ENCODE results near the gene POP7. TPM values are rescaled to one million over a fixed set of nuclear protein-coding genes. Genes with fewer than 3 reads are reported as not detected.

Gene POP7
- total RNA-seq, 1 experiment from 2014 or later = 92.8 TPM

DNA sequence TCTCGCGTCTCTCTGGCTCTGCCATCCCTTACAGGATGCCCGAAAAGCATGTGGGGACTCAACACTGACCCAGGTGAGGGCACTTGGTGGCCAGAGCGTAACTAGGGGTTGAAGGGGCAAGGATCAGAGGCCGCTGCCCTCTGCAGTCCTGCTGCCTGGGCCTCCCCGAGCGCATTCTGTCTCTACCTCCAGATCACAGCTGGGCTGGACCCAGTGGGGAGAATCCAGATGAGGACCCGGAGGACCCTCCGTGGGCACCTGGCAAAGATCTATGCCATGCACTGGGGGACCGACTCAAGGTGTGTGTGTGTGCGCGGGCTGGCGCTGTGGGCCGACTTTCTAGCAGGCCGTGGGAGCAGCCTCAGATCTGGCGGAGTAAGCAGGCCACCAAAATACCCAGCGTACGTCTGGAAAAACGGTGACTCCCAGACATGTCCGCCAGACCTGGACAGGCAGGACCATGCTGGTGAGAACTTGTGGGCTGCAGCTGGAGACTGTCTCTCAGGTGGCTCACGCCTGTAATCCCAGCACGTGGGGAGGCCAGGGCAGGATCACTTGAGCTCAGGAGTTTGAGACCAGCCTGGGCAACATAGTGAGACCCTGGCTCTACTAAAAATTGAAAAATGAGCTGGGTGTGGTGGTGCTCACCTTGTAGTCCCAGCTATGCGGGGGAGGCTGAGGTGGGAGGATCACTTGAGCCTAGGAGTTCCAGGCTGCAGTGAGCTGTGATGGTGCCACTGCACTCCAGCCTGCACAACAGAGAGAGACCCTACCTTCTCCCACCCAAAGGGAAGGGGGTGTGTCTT lies 29.2 kb upstream of the POP7 start:
- Histone ChIP-seq H3K27me3 (no peaks in the 10 kb centered on the region), H3K9me3 (no peaks in the 10 kb centered on the region), H3K36me3 (peaks cover 26% of the 10 kb centered on the region), H3K4me3 (no peak overlapping the region)
- DNase-seq = no peak

GRCh38 chr7:100677308-100678267 lies 28.3 kb upstream of the POP7 start:
- Histone ChIP-seq H3K4me3 (no peak overlapping the region), H3K27me3 (no peaks in the 10 kb centered on the region), H3K36me3 (peaks cover 35% of the 10 kb centered on the region), H3K9me3 (no peaks in the 10 kb centered on the region)
- DNase-seq = no peak

DNA sequence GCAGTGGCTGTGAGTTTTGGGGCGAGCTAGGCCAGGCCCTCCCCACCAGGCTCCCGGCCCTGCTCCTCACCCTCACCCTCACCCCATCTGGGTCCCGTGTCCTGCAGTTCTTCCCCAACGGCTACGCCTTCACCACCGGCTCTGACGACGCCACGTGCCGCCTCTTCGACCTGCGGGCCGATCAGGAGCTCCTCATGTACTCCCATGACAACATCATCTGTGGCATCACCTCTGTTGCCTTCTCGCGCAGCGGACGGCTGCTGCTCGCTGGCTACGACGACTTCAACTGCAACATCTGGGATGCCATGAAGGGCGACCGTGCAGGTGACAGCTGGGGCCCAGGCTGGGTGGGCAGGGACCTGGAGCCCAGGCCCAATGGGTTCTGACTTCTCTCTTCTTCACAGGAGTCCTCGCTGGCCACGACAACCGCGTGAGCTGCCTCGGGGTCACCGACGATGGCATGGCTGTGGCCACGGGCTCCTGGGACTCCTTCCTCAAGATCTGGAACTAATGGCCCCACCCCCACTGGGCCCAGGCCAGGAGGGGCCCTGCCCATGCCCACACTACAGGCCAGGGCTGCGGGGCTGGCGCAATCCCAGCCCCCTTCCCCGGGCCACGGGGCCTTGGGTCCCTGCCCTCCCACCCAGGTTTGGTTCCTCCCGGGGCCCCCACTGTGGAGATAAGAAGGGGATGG lies 27.5 kb upstream of the POP7 start:
- DNase-seq = no peak
- Histone ChIP-seq H3K27me3 (no peaks in the 10 kb centered on the region), H3K4me3 (no peak overlapping the region), H3K9me3 (no peaks in the 10 kb centered on the region), H3K36me3 (peaks cover 35% of the 10 kb centered on the region)

DNA sequence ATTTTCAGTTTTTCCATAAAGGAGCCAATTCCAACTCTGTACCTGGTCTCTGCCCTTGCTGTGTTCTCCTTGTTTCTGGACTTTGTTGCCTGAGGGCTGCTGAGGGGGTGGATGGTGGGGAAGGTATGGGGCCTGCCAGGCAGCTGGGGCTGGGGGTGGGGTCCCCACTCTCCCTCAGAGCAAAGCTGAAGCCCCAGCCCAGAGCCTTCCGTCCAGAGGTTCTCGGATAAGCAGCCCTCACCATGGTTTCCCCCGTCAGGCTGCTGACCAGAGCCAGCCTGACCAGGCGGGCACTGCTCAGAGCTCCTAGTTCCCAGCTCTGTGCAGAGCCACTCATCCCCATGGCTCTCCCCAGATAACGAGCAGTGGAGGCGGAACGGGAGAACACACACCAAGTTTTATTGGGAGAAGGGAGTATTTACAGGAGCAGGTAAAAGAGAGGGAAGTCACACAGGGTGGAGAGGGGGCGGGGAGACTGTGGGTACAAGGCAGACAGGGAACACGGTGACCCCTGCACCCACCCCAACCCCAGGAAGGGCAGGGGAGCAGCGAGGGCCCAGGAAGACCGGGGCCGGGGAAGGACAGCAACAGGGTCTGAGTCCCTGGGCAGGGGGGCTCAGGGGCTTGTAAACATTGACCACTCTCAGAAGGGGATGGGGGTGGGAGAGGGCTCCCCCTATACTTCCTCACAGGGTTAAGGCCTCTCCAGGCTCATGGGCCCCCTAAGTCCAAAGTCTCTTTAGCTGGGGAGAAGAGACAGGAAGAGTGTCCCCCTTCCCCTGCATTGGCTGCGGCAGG lies 26.6 kb upstream of the POP7 start:
- Histone ChIP-seq H3K27me3 (no peaks in the 10 kb centered on the region), H3K36me3 (peaks cover 35% of the 10 kb centered on the region), H3K9me3 (no peaks in the 10 kb centered on the region), H3K4me3 (no peak overlapping the region)
- no peak for DNase-seq

DNA sequence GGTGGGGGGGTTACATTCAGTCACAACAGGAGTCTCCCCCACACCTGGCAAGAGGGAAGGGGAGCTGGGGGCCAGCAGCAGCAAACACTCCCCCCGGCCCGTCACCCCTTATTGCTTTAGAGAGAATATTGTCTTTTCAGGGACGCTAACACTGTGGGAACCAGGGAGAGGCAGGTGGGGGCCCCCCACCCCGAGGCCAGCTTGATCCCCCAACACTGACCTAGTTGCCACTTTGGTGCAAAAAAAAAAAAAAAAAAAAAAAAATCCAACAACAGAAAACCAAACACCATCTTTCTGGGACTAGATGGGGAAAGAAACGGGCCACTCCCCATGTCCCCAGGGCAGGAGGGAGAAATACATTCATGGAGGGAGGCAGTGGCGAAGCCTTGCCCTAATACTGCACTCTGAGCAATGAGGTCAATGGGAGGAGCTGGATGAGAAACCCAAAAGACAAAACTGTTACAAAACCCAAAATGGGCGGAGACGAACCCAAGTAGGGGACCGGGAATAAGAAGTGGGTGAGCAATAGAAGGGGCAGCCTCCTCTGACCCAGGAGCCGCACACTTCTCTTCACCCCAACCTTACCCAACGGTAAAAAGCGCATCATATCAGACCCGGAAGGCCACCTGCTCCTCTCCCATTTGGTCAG lies 25.9 kb upstream of the POP7 start:
- peaks cover 35% of the 10 kb centered on the region for H3K36me3 ChIP-seq
- no peak overlapping the region for H3K4me3 ChIP-seq
- no peaks in the 10 kb centered on the region for H3K9me3 ChIP-seq
- DNase-seq = no peak
- no peaks in the 10 kb centered on the region for H3K27me3 ChIP-seq

- Histone ChIP-seq H3K4me3 (no peak overlapping the region), H3K36me3 (peaks cover 35% of the 10 kb centered on the region), H3K27me3 (no peaks in the 10 kb centered on the region), H3K9me3 (no peaks in the 10 kb centered on the region)
- no peak for DNase-seq
Observed at GRCh38 chr7:100680576-100681271, 25.2 kb upstream of the POP7 start.

DNA sequence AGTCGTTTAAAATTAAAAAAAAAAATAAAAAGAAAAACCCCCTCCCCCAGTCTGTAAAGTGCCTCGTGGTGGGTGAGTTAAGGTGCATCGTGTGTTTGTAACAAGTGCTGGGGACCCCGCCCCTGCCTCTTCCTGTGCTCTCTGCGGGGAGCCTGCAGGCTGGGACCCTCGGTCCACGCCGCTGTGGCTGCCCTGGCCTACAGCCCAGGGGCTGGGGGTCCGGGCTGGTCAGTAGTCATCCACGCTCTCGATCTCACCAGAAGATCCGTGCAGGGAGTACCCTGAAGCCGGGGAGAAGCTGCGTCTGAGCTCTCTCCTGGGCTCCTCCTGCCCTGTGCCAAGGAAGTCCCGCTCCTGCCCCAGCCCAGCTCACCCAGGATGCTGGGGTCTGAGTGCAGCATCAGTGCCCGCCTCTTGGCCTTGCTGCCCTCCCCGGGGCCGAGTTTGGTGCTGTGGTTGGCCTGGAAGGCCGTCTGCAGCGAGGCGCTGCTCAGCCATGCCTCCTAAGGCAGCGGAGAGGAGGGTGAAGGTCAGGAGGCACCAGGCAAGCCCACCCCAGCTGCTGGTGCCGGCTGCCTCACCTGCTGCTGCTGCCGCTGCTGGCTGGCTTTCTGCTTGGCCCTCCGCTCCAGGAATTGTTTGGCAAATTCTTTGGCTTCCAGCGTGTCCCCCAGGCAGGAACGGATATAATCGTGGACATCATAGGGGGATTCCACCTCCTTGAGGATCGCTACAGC lies 24.3 kb upstream of the POP7 start:
- no peaks in the 10 kb centered on the region for H3K27me3 ChIP-seq
- no peak for DNase-seq
- no peak overlapping the region for H3K4me3 ChIP-seq
- peaks cover 37% of the 10 kb centered on the region for H3K36me3 ChIP-seq
- H3K9me3 ChIP-seq = no peaks in the 10 kb centered on the region

DNA sequence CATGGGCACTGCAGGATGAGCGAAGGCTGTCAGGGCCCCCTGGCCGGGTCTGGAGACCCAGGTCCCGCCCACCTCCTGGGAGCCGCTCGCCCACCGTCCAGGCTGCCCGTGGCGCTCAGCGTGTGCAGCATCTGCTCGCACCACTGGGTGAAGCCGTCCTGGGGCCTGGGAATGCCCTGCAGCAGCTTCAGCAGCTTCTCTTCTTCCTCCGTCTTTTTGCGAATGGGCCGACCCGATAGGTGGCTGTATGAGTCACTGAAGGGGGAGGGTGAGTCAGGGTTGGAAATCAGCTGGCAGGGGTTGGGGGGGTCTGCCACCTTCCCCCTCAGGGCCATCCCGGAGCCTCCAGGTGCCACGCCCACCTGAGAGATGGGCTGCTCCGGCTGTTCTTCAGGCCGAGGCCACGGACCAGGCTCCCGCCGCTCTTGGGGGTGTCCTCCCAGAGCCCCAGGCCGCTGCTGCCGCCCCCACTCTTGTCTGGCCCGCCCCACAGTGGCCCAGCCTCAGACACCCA lies 23.6 kb upstream of the POP7 start:
- Histone ChIP-seq H3K4me3 (no peak overlapping the region), H3K36me3 (peaks cover 33% of the 10 kb centered on the region), H3K9me3 (no peaks in the 10 kb centered on the region), H3K27me3 (no peaks in the 10 kb centered on the region)
- DNase-seq = no peak

GRCh38 chr7:100682991-100683658 lies 22.8 kb upstream of the POP7 start:
- no peak for DNase-seq

GRCh38 chr7:100683659-100684533 lies 22.0 kb upstream of the POP7 start:
- peaks cover 28% of the 10 kb centered on the region for H3K36me3 ChIP-seq
- DNase-seq = no peak
- H3K27me3 ChIP-seq = no peaks in the 10 kb centered on the region
- H3K9me3 ChIP-seq = no peaks in the 10 kb centered on the region
- no peak overlapping the region for H3K4me3 ChIP-seq

More at GRCh38 chr7:100682991-100683658, 22.8 kb upstream of the POP7 start:
- peaks cover 27% of the 10 kb centered on the region for H3K36me3 ChIP-seq
- no peak overlapping the region for H3K4me3 ChIP-seq
- no peaks in the 10 kb centered on the region for H3K27me3 ChIP-seq
- no peaks in the 10 kb centered on the region for H3K9me3 ChIP-seq

DNA sequence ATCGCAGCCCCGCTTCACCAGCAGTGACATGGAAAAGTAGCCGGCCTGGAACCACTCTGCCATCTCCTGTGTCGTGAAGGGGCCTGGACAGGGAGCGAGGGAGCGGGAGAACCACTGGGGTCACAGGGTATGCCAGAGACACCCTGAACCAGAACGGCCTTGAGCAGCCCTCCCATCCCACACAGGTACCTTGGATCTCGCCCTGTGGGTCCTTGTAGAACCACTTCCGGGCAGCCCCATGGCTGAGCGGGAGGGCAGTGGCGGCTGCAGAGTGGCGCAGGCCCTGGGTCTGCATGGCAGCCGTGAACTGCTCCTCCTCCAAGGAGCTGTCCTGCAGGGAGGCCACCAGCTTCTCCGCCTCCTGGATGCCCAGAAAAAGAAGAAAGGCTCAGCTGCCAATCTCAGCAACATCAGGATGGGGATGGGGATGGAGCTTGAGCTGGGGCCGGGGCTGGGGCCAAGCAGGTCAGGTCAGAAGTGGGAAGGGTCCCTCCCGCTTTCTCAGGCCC lies 21.3 kb upstream of the POP7 start:
- H3K4me3 ChIP-seq = no peak overlapping the region
- no peaks in the 10 kb centered on the region for H3K9me3 ChIP-seq
- H3K36me3 ChIP-seq = peaks cover 33% of the 10 kb centered on the region
- no peak for DNase-seq
- H3K27me3 ChIP-seq = no peaks in the 10 kb centered on the region

DNA sequence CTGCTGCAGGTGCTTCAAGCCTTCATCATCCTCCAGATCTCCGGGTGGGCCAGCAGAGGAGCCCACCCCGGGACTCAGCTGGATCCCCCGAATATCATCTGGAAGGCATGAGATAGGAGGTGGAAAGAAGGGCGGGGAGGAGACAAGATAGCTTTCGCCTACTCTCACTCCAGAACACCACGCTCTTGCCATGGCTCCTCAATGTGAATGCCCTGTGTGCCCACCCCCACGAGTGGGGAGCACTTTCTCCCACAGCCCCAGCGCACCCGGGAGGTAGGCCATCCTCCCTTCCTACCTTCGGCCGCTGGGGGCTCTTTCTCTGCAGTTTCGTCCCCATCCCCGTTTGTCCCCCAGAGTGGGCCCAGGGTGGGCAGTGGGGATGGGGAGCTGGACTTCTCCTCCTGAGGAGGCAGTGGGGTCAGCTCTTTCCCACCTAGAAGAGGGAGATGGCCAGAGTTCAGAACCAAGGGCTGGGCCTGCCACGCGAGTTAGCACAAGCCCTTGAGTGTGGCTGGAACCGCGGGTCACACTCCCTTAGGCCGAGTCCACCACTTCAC lies 20.8 kb upstream of the POP7 start:
- Histone ChIP-seq H3K36me3 (peaks cover 33% of the 10 kb centered on the region), H3K9me3 (no peaks in the 10 kb centered on the region), H3K4me3 (no peak overlapping the region), H3K27me3 (no peaks in the 10 kb centered on the region)
- no peak for DNase-seq

- DNase-seq = no peak
- Histone ChIP-seq H3K27me3 (no peaks in the 10 kb centered on the region), H3K4me3 (no peak overlapping the region), H3K9me3 (no peaks in the 10 kb centered on the region), H3K36me3 (peaks cover 33% of the 10 kb centered on the region)
Observed at GRCh38 chr7:100685631-100686145, 20.2 kb upstream of the POP7 start.

Measured in MG63 (cell line).